ENCODE results near the gene KMT2E.
A peak's percentile ranks its signal among the peaks of the same experiment; 100 is the strongest.

Gene KMT2E

DNA sequence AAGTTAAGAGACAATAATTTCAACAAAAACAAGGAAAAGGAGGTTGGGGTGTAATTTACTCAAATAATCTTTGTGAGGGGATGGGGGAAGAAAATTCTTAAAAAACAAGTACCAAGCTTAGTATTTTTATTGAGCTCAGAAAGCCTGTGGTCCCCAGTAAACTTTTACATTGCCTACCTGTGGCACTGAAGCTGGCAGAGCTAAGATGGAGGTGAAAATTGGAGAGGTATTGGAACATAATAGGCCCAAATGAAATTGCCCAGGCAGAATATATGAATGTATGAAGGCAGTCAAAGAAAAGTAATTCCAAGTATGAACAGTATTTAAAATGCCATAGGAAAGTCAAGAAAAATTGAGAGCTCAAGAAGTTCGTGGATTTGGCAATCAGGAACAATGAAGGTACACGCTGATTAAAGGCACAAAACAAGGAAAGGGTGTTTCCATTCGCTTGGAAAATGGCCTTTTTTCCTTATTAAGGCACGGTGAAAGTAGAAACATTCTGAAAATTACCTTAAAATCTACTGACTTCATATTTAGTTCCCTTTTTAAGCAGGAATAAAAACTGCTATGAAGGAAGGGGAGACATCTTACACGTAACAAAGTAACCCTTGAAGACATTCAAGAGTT is 3.4 kb upstream of the KMT2E start:
- DNase-seq (ENCODE audit: low read depth): no peak

DNA sequence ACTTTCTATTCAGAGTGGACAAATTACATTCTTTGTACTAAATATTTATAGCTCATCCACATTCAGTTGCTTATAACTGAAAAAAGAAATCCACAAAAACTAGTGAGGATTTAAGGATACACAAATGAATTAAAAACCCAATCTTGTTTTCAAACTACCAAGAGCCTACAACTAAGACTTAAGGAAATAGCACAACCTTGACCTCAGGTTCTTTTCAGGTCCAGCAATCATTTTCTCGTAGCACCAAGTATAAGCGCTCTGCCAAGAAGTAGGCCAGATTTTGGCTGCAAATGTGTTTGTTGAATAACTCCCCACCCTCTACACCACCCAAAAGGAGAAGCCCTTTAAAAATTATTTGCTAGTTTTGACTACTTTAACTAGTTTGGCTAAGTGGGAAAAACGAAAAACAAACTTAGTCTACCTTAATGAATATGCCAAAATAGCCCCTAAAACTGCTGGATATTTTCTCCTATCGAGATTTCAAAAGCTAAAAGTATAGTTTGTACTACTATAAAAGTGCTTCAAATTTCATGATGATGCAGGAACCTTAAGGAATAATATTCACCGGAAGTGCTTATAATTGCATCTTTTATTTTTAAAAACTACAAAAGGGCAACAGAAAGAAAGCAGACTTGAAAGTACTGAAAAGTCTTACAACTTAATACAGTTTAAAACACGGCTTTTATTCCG is 2.7 kb upstream of the KMT2E start:
- no peak for DNase-seq (ENCODE audit: low read depth)

DNA sequence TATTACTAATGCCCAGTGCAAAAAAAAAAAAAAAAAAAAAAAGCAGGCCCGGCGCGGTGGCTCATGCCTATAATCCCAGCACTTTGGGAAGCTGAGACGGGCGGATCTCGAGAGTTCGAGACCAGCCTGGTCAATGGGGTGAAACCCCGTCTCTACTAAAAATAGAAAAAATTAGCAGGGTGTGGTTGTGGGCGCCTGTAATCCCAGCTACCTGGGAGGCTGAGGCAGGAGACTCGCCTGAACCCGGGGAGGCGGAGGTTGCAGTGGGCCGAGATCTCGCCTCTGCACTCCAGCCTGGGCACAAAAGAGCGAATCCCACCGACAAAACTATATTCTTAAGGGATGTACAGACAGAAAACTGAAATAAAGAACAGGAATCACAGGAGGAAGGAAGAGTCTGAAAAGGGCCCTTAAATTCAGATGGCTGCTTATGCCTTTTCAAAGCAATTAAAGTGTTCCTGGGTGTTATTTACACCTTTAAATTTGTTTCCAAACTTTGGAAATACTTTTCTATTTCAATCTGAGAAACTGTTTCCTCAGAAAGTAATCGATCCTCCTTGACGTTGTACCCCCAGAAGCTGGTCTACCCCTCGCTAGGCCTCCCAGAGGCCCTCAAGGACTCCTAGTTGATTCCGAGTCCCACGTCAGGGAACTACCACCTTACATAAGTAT is 2.0 kb upstream of the KMT2E start:
- DNase-seq (ENCODE audit: low read depth): no peak

DNA sequence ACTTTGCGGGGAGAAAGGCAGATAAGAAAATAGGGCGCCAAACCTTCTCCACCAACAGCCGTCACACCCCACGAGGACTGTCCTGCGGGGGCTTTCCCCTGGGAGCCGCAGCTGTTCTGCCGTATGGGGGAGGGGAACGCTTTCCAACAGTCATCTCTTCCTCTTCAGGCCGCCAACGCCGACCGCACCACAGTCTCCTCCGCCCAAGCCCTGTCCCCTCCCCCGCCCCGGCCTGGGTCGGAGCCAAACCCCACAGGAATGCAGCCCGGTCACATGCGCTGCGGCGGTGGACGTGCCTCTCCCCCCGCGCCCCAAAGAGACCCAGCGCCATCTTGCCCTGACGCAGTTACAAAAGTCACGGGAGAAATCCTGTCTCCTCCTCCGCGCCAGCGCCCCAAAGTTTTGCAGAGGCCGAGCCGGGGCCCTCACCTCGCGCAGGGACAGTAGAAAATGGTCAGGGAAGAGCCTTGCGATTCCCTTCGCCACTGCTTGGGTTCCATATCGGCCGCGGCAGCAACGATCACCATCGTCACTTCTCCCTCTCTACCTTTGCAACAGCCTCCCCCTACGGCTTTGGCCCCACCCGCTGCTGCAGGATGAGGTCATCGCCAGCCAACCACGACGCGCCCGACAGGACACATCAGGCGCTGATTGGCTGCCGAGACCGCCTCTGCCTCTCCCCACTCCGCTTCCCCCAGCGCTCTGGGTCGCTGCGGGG is 1.3 kb upstream of the KMT2E start:
- DNase-seq (ENCODE audit: low read depth): peak; percentile 99

DNA sequence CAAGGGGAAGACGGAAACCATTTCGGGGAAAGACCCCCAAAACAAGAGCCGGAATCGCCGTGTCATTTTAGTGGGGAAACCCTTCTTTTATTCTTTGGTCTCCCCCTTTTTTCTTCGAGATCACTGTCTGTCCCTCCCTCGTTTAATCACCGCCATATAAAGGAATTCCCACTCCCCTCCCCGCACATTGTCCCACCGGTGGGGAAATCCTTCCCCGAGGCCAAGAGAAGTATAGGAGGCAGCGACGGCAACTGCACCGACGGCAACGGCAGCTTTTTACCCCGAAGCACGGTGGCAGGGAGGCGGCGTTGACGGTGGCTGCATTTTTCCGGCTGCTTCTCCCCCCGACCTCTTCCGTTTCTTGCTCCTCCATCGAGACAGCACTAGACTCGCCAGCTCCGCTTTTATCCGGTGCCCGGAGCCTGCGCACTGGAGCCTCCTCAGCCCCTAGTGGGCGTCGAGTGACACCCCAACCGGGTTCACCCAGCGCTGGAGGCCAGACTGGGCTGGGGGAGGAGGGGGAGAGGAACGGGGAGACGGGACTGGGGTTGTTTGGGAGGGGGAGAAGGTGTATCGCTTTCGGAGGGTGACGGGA is 687 bp upstream of the KMT2E start:
- peak; percentile 83 for DNase-seq (ENCODE audit: low read depth)

DNA sequence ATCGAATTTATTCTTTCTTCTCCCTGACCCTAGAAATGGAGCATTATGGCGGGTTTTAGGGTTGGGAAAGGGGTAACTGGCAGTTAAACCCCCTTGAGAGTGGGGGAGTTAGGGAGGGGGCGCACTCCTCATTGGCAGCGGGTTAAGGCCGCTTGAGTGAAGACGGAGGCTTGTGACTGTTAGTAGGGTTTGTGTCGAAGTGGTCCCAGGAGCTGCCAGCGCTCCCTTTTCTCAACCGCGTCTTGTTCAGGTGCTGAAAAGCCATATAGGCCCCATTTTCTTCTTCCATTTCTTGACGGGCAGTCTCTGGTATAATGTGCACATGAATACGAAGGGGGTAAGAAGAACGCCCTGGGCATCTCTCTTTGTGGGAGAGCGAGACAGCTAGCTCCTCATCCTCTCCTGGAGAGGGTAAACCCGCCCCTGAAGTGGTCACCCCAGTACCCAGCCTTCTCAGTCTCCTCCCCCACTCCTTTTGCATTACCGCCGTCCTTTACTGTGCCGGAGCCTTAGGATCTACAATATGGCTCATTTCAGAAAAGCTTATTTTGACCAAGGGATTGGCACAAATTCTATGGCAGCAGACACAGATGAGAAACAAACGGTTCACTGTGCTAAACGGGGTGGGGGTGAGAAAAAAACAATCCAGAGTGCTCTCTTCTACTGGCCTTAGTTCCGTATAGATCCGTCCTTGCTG is 836 bp downstream of the KMT2E start:
- DNase-seq (ENCODE audit: low read depth): no peak

DNA sequence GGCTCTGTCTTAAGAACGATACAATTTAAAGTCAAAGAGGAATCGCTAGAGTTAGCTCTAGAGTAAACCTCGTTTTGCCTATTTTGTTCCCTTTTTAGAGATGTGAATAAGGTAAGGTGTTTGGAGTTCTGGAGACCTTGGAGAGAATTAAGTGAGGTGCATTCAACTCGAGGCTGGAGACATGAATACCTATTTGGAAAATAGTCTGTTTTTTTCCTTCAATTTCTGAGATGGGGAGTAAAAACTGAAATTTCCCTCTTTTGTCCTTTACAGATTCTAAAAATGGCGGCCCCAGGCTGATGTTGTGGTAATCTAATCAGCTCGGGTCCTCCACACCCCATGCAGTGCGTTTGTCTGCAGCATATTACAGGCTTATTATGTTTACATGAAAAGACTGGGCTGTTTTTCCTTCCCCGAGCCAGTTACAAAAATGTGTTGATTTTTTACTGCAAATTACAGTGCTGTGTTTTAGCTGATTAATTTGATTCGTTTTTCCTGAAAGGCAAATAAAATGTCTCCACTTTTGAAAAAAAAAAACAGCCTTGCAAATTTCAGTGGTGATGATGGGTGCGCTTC is 1.5 kb downstream of the KMT2E start:
- no peak for DNase-seq (ENCODE audit: low read depth)

DNA sequence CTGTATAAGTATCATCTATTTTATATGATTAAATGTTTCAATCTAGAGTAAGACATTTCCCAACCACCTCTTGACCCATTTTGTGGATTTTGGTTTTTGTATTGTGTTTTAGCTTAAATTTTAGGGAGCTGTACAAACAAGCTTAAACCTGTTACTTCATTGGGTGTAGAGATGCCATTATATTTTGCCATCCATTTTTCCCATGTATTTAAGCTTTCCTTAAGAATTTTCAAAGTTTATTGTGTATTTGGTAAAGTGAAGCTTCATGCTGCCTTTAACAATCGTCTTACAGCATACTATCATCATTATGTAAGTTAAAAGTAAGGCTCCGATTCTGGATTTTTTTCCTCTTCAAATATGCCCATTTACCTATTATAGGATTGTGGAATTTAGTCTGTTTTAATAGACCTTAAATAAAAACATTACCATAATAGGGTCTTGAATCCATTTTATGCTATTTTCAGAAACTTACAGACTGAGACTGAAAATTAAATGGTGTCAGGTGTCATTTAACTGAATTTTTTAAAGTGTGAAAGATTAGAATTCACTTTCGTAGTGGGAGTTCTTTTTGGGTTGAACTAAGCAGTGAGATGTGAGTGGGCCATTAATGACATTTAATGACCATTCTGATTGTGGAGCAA is 2.2 kb downstream of the KMT2E start:
- DNase-seq (ENCODE audit: low read depth): no peak

DNA sequence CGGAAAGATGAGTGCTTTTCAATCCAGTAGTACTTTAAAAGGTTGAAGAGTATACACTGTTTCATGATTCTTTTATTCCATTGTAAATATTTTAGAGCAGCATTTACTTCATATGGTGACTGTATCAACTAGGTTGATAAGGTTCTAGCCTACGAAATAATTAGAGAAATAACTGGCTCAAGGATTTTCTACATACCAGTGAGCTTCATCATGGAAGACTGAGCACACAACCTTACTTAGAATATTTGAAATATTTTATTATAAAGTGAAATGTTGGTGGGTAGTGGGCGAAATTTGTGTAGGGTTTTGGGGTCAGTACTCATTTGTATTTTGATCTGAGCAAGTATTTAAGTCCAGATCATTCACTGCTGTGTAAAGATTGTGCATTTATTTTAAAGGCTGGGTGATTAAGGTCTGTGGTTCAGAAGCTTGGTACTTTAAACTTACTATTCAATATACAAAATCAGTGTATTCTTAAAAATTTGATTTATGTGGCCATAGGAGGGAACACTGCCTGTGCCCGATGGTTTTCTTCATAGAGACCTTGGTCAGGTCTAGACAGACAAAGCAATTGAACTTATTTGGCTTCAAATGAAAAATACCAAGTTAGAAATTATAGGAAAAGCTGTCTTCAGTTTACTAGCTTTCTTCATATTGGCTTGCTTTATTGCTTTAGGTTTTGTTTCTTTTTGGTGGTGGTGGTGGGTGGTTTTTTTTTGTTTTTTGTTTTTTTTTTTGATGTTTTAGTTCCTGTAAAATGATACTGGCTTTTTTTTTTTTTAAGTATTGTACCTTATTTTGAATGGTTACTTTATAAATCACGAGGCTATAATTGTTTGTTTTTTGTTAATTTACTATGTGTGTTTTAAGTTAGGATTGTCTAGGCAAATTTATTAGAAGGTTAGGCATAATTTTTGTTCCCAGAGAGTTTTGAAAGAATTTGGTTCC is 3.0 kb downstream of the KMT2E start:
- no peak for DNase-seq (ENCODE audit: low read depth)

DNA sequence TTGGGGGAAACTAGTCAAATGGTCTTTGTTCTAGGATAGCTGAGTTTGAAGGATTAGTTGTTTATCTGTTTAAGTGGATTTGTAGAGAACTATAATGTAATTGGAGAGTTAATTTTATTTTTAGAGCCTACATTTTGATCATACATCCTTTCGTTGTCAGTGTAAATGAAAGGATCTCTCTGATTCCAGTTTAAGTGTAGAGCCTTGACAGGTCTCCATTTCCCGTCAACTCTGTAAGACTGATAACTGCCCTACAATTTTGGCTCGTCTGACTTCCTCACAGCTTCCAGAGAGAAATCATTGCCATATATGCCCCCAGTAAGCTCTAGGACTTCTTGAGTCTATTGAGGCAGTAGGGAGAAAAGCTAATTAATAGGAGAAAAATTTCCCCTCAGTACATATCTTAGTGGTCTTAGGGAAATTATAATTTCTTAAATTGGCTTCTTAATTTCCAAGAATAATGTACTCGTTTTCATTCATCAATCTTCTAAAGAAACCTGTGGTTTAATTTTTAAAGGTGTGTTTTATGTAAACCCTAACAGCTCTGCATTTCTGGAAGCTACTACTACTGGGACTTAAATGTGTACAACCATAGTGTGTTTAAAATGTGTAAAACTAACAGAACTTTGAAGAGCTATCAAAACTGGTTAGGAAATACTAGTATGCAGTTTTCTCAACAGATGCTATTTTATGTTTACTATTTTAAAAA is 3.8 kb downstream of the KMT2E start:
- DNase-seq (ENCODE audit: low read depth): no peak

DNA sequence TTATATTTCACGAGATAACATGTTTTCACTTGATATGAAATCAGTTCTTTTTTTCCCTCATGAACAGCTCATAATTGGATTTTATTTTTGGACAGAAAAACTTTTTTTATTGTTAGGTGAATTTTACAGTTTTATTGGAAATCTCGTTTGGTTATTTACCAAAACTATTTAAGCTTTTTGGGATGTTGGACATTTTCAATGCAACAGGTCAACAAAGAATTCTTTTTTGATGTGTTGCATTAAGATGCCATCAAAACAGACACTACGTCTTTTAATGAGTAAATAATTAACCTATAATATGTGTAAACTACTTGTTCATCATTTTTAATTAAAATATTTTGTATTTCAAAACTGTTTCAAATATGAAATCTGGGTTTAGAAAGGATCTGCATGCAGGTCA is 5.3 kb downstream of the KMT2E start:
- DNase-seq (ENCODE audit: low read depth): no peak

DNA sequence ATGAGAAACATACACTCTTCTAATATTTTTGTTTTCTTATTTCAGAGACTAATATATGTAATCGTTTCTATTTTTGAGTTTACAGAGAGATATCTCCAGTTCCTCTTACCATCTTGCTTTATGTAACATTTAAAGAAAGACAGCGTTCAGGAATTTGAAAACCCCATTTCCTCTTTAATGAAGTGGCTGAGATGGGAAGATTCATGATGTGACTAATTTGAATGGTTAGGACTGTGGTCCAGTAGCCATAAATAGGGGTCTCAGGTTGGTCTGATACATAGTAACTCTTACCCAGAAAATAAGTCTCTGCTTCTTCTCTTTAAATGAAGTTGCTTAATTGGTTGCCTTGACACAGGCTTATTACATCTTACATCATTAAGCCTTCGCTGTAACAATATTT is 6.9 kb downstream of the KMT2E start:
- no peak for DNase-seq (ENCODE audit: low read depth)

DNA sequence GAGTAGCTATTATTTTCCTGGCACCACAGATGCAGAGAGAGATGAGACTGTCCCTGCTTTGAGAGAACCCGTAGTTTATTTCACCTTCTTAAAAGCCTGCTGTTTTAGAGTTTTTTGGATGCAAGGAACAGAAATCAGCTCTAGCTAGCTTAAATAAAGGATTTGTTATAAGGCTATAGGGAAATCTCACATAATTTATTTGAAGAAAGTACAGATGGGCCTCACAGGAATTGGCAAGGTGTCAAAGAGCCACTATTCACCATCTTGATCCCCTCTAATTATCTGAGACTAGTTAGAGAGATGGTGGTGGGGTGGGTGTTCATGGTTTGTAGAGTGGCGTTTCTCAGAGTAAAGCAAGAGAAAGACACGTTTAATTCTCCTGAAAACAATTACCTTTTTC is 7.3 kb downstream of the KMT2E start:
- no peak for DNase-seq (ENCODE audit: low read depth)

DNA sequence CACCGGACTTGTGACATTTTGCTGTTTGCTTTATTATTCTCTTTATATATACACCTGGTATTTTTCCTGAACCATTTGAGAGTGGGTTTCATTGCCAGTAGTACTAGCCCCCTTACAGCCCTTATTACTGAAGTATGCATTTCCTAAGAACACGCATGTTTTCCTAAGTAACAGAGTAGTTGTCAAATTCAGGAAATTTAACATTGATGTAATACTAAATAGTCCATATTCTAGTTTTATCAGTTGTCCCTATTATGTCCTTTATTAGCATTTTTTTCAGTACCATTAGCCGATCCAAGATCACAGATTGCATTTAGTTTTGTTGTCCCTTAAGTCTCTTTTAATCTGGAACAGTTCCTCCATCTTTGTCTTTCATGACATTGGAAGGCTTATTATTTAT is 8.0 kb downstream of the KMT2E start:
- no peak for DNase-seq (ENCODE audit: low read depth)

DNA sequence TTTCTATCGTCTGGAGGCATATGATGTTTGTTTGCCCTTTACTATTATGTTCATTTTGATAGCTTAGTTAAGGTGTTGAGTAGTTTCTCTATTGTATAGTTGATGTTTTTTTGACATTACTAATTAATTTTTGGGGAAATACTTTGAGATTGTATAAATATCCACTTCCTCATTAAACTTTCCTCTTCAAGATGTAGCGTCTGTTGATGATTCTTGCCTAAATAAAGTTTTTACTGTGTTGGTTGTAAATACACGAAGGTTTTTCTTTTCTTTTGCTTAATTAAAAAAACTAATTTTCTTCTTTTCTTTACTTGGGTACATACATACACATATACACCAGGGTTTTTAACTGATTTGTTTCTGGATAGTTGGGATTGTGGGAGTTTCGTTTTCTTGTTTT is 8.5 kb downstream of the KMT2E start:
- no peak for DNase-seq (ENCODE audit: low read depth)

DNA sequence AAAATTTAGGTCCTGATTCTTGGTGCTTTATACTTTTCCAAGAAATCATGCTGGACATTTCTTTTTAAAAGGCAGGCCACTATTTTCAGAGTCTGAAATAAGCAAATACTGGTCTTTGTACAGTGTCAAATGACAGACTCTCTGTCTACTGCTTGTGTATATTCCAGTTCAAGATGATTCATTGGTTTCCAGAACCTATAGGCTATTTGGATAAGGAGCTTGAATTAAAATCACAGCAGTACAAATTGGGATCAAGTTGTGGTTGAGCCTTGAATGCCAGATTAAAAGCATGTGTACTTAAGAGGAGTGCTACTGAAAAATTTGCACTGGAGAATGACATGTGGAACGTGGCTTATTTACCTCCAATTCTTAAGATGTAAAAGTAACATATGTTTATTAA is 10.7 kb downstream of the KMT2E start:
- DNase-seq (ENCODE audit: low read depth): no peak

DNA sequence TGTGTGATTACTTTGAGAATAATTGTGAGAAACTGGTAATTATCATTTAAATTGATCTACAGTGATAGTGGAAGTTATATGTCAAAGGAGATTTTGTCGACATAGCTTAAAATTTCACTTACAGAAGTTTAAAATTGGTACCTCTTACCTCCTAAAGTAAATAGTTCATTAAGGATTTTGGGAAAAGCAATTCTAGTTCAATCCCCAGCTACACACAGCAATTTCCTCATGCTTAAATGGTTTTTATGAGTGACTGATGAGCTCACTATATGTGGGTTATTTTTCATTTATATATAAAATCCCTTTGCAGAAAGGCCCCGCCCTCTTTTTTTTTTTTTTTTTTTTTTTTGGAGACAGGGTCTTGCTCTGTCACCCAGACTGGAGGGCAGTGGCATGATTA is 12.7 kb downstream of the KMT2E start:
- DNase-seq (ENCODE audit: low read depth): no peak

DNA sequence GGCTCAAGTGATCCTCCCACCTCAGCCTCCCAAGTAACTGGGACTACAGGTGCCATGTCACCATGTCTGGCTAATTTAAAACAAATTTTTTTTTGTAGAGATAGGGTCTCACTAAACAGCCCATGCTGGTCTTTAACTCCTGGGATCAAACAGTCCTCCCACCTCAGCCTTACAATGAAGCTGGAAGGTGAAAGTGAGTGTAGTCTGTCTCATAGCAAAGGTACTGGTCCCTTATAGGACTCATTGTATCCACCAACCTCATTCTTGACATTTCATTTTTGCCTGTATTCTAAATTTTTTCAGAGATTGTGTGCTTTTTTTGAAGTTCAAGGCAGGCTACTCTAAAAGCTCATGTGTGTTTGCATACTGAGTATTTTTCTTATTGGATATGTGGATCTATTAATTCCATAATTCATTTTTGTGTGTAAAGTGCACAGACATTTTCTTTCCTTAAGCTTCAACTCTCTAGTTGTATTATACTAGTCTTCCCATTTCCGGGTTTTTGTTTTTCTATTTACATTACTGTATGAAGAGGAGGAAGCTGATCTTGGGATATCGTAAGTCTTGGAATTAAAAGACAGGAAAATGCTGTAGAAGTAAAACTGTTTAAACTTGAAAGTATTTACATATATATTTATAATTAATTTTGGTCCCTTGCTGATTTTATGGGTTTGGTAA is 13.3 kb downstream of the KMT2E start:
- no peak for DNase-seq (ENCODE audit: low read depth)

DNA sequence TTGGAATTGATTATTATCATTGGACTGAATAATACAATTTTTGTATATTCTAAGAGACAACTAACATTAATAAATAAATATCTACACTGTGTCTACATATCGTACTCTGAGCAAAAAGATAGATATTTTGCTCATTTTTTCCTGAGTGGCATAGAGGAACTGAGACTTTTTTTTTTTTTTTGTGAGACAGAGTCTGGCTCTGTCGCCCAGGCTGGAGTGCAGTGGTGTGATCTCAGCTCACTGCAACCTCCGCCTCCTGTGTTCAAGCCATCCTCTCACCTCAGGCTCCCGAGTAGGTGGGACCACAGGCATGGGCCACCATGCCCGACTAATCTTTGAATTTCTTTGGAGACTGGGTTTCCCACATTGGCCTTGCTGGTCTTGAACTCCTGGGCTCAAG is 14.0 kb downstream of the KMT2E start:
- DNase-seq (ENCODE audit: low read depth): no peak
